ENCODE results near the gene COL6A2.

DNA sequence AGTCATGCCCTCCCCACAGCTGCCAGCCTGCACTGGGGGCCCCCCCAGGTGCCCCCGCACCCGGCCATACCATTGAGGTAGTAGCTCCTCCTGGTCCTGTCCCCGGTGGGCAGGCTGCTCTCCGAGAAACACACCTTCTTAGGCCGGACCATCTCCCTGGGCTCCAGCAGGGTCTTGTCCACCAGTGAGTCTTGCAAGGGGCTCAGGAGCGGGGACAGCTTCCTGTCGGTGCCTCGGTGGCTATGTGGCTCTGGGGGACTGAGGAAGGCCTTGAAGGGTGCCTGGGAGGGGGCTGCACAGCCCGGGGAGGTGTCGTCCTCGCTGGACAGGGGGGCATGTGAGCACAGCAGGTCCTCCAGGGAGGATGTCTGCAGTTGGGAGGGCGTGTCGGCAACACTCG lies 70.3 kb downstream of the COL6A2 start:
- no peak for TF ChIP-seq CTCF (conservative IDR thresholded peaks at IDR 0.05; ENCODE audit: low read depth, low read length)
- no peak for TF ChIP-seq EZH2 (IDR thresholded peaks at IDR 0.05; ENCODE audit: borderline replicate concordance, low read depth, low read length, poor library complexity, severe bottlenecking)
